IMR-90 (cell line): ENCODE measurements around the gene RNF217. TPM values are rescaled to one million over a fixed set of nuclear protein-coding genes. Genes with fewer than 3 reads are reported as not detected.

Experiments used
- ATAC-seq: fragments of 200-7000 bp; cut with Tn5 transposase; 2 replicates; pipeline ENCODE4 v1.9.1; 2020; ENCODE audit warnings: low read depth, mild to moderate bottlenecking, moderate library complexity
- BruUV-seq: library from RNA; stranded (reverse); fragments of 400-500 nt; replicated peaks from 2 replicates; lab custom pipeline; 2021; lab: Mats Ljungman, UMichigan
- CTCF ChIA-PET: fragments of 300-600 bp; formaldehyde crosslinking; extraction: SDS; loops from one replicate; lab custom pipeline; 2021; ENCODE audit warnings: antibody characterized with exemption; lab: Yijun Ruan, JAX
- POLR2A ChIA-PET: fragments of 300-600 bp; sonication (Branson Sonifier 250); formaldehyde crosslinking; loops from one replicate; lab custom pipeline; 2022; ENCODE audit warnings: antibody characterized with exemption; ENCODE audit not compliant: unreplicated experiment; lab: Charles Lee
- DNase-seq: peaks from one replicate; pipeline ENCODE4 v3.0.0; 2013
- H2AFZ ChIP-seq: replicated peaks from 2 replicates; pipeline ENCODE3; 2013; ENCODE audit warnings: low read length, mild to moderate bottlenecking; ENCODE audit not compliant: poor library complexity
- H2AK5ac ChIP-seq: 2 replicates; pipeline ENCODE4 v1.6.1; 2013; ENCODE audit warnings: low read depth, low read length, inconsistent platforms
- H2AK9ac ChIP-seq: replicated peaks from 2 replicates; pipeline ENCODE3; 2013; ENCODE audit warnings: mild to moderate bottlenecking, low read depth, low read length, moderate library complexity; ENCODE audit not compliant: poor library complexity
- H2BK120ac ChIP-seq: 2 replicates; pipeline ENCODE4 v1.6.1; 2013; ENCODE audit warnings: low read depth, low read length, inconsistent platforms
- H2BK15ac ChIP-seq: 3 replicates; pipeline ENCODE4 v1.6.1; 2013; ENCODE audit warnings: low read depth, low read length, inconsistent platforms
- H2BK20ac ChIP-seq: 2 replicates; pipeline ENCODE4 v1.6.1; 2013; ENCODE audit warnings: low read depth, mild to moderate bottlenecking, inconsistent platforms, low read length, moderate library complexity
- H2BK5ac ChIP-seq: 2 replicates; pipeline ENCODE4 v1.6.1; 2013; ENCODE audit warnings: mild to moderate bottlenecking, low read depth, low read length, inconsistent platforms; ENCODE audit not compliant: poor library complexity, severe bottlenecking
- H3K14ac ChIP-seq: replicated peaks from 2 replicates; pipeline ENCODE4 v1.6.1; 2013; ENCODE audit warnings: low read depth, low read length, inconsistent platforms
- H3K18ac ChIP-seq: 2 replicates; pipeline ENCODE4 v1.6.1; 2013; ENCODE audit warnings: low read depth, low read length, control low read depth
- H3K23ac ChIP-seq: 2 replicates; pipeline ENCODE4 v1.6.1; 2013; ENCODE audit warnings: low read depth, low read length, inconsistent platforms
- H3K27ac ChIP-seq: 2 replicates; pipeline ENCODE4 v1.5.1; 2013; ENCODE audit warnings: mild to moderate bottlenecking, control low read depth, low read length; ENCODE audit not compliant: insufficient read depth
- H3K27me3 ChIP-seq: 2 replicates; pipeline ENCODE4 v1.6.1; 2013; ENCODE audit warnings: low read length; ENCODE audit not compliant: control insufficient read depth, insufficient read depth
- H3K36me3 ChIP-seq: 2 replicates; pipeline ENCODE4 v1.6.1; 2013; ENCODE audit warnings: low read length, mixed read lengths; ENCODE audit not compliant: control insufficient read depth, insufficient read depth
- H3K4ac ChIP-seq: 2 replicates; pipeline ENCODE4 v1.6.1; 2013; ENCODE audit warnings: low read depth, low read length, inconsistent platforms
- H3K4me1 ChIP-seq: 2 replicates; pipeline ENCODE4 v1.6.1; 2013; ENCODE audit warnings: low read length, mixed read lengths; ENCODE audit not compliant: control insufficient read depth, insufficient read depth
- H3K4me2 ChIP-seq: 2 replicates; pipeline ENCODE4 v1.6.1; 2013; ENCODE audit warnings: low read depth, mild to moderate bottlenecking, control low read depth, low read length, moderate library complexity
- H3K4me3 ChIP-seq: 2 replicates; pipeline ENCODE4 v1.5.1; 2013; ENCODE audit warnings: low read depth, mild to moderate bottlenecking, control low read depth, low read length, moderate library complexity; ENCODE audit not compliant: insufficient read depth
- H3K56ac ChIP-seq: 2 replicates; pipeline ENCODE4 v1.6.1; 2013; ENCODE audit warnings: low read length, inconsistent platforms; ENCODE audit not compliant: insufficient read depth; ENCODE audit errors: extremely low read depth
- H3K79me1 ChIP-seq, 2 experiments: 2 replicates each; pipeline ENCODE4 v1.6.1; 2013; ENCODE audit warnings: low read length in 2 of 2, inconsistent platforms in 1 of 2, low read depth in 1 of 2
- H3K9ac ChIP-seq: 2 replicates; pipeline ENCODE4 v1.6.1; 2013; ENCODE audit warnings: low read depth, low read length, control low read depth
- H3K9me1 ChIP-seq: 2 replicates; pipeline ENCODE4 v1.6.1; 2013; ENCODE audit warnings: low read length, inconsistent platforms; ENCODE audit not compliant: insufficient read depth
- H3K9me3 ChIP-seq: 2 replicates; pipeline ENCODE4 v1.6.1; 2013; ENCODE audit warnings: low read length; ENCODE audit not compliant: control insufficient read depth, insufficient read depth
- H4K20me1 ChIP-seq: 2 replicates; pipeline ENCODE4 v1.6.1; 2013; ENCODE audit warnings: low read length, inconsistent platforms; ENCODE audit not compliant: insufficient read depth
- H4K5ac ChIP-seq: 2 replicates; pipeline ENCODE4 v1.6.1; 2013; ENCODE audit warnings: mild to moderate bottlenecking, low read depth, low read length, control low read depth
- H4K8ac ChIP-seq, 2 experiments: 2 replicates each; pipeline ENCODE4 v1.6.1; 2013; ENCODE audit warnings: low read depth in 2 of 2, low read length in 2 of 2, control low read depth in 1 of 2, inconsistent platforms in 1 of 2
- H4K91ac ChIP-seq: 2 replicates; pipeline ENCODE4 v1.6.1; 2013; ENCODE audit warnings: low read depth, low read length, inconsistent platforms; ENCODE audit not compliant: insufficient read depth
- FOS ChIP-seq: fragments of 150-350 bp; IDR thresholded peaks from 2 replicates; pipeline ENCODE4 v1.6.1; 2016; ENCODE audit warnings: low read depth, low read length
- RFX5 ChIP-seq: IDR thresholded peaks from 2 replicates; pipeline ENCODE4 v1.8.0; 2012; ENCODE audit warnings: low read depth, mild to moderate bottlenecking, low read length, moderate library complexity
- WGBS, 2 experiments: methylation state at CpG; one replicate each; pipeline versions ENCODE4 v1.1.5 to v1.1.7; 2013; ENCODE audit warnings: missing lambda C conversion rate in 2 of 2; ENCODE audit not compliant: insufficient read length in 1 of 2; ENCODE audit errors: extremely low coverage in 2 of 2; 5-methylcytosine and 5-hydroxymethylcytosine counted together
- dilution Hi-C: fragments of 300-500 bp; cut with HindIII; formaldehyde crosslinking; loops from one replicate; pipeline ENCODE4 v1.14.3; 2018; ENCODE audit warnings: low sequenced_read_pairs; ENCODE audit not compliant: unreplicated experiment
- in situ Hi-C: fragments of 300-500 bp; cut with MboI; formaldehyde crosslinking; loops from 3 replicates; pipeline ENCODE4 v1.14.3; 2019; ENCODE audit warnings: low sequenced_read_pairs, inconsistent platforms, mixed read lengths
- intact Hi-C: fragments of 100-400 bp; cut with micrococcal nuclease; formaldehyde crosslinking; loops from 2 replicates; pipeline ENCODE4 v1.10.0; 2022
- polyA plus RNA-seq, 3 experiments: library from polyadenylated mRNA; depleted of rRNA; stranded (reverse); fragments of >200 nt; gene quantifications; 2 replicates each; pipeline ENCODE4 v1.2.3, GENCODE V29; 2012; ENCODE audit warnings: low replicate concordance in 1 of 3
- total RNA-seq: library from RNA; depleted of rRNA; stranded (reverse); fragments of >200 nt; gene quantifications from 2 replicates; pipeline ENCODE4 v1.2.3, GENCODE V29; 2012

The RNF217 gene
- total and polyA plus RNA-seq, 2 of the 4 experiments (the other 2 are of a cell fraction) = 11.7 to 20.4 TPM

DNA sequence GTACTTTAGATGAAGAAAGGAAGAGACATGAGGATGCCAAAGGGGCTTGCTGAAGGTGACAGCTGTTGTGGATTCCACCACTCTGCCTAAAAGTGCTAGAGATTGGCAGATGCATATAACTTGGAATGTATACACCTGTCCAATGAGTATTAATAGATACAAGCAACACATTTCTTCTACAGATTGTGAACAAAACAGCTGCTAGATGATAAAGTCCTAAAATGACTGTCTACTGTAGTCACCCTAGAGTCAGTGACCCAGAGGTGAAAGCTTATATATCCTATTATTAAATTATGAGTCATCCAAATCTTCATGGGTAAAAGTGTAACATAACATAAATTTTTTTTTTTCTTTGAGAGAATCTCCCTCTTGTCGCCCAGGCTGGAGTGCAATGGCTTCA, 5.2 kb downstream of the RNF217 start:
- Histone ChIP-seq H3K79me1 (peaks cover 28 to 65% of the 10 kb centered on the region in 2 experiments), H2BK5ac (peak overlapping the region; percentile 43), H3K9me1 (no peaks in the 10 kb centered on the region; the same call in 1 of the 2 replicates), H4K5ac (no peak overlapping the region), H3K56ac (no peak overlapping the region), H4K20me1 (peaks cover 36% of the 10 kb centered on the region; the same call in 1 of the 2 replicates), H3K4me2 (peak overlapping the region; percentile 69), H3K18ac (no peak overlapping the region), H3K9me3 (no peaks in the 10 kb centered on the region), H3K23ac (no peak overlapping the region), H4K91ac (no peak overlapping the region), H2AFZ (no peak overlapping the region), H3K9ac (no peak overlapping the region), H2AK5ac (no peak overlapping the region), H3K14ac (no peak overlapping the region), H3K27me3 (no peaks in the 10 kb centered on the region), H3K4me1 (peaks cover 9% of the 10 kb centered on the region; the same call in 1 of the 2 replicates), H2BK15ac (no peak overlapping the region), H3K27ac (no peak overlapping the region), H3K4me3 (no peak overlapping the region), H2BK120ac (no peak overlapping the region), H2BK20ac (no peak overlapping the region), H3K4ac (no peak overlapping the region), H3K36me3 (peaks cover 6% of the 10 kb centered on the region), H2AK9ac (no peak overlapping the region), H4K8ac (no peak overlapping the region)
- dilution Hi-C loops (no loop called here), intact Hi-C loops (no loop called here), in situ Hi-C loops (loop anchor here (25.0 kb wide), 1 partner anchor 145 kb away; no protein-coding TSS in a partner anchor)
- no CpG with 5 or more reads among the region's 1 CpG for WGBS, 2 experiments
- peak; percentile 60 for TF ChIP-seq FOS
- no peak for TF ChIP-seq RFX5
- CTCF ChIA-PET = interaction anchor here (0.7 to 1.7 kb wide), 3 partner anchors 43 to 147 kb away, joined by 3 to 4 read pairs (median 4); no protein-coding TSS in a partner anchor
- DNase-seq (peak; percentile 68), ATAC-seq (0 out of 2 replicates have a peak, but pooled peaks have one; percentile 2)
- POLR2A ChIA-PET = no interaction called here
- BruUV-seq = no TSS peak
